ENCODE measurements around the gene DZIP3. TPM values are rescaled to one million over a fixed set of nuclear protein-coding genes. Genes with fewer than 3 reads are reported as not detected.
"Not testable (repeated sequence)": the region's sequence is repeated elsewhere in the genome, so short reads cannot be mapped to it uniquely, and the experiment has no call there.

The DZIP3 gene
- total and polyA plus RNA-seq, 7 donors, result 2.5 to 20.8 (median 7.6) TPM

DNA sequence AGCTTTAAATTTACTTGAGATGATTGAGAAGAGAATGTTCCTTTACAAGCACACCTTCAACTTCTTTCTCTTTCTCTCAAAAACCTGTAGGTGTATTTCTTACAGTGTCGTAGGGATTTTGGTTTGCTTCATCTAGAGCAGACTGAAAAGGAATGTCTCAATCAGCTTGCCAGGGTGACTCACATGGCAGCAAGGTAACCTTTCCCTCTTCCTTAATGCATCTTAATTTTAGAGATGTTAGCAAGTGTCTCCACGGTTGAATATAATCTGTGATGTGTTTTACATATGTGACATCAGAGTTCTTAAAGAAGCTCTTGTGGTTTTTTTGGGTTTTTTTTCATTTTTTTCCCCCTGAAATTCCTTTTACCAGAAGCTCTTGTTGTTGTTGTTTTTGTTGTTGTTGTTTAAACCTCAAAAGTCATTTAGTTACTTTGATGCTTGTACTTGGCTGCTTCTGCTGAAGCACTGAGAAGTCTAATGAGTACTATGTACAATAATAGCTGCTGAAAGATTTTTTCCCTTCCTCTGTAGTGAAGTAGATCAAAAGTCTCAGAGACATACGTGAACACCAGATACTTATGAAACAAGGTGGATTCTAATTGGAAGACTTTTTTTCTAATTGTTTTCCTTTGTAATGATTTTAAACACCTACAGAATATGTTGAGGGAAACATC lies 84.6 kb downstream of the DZIP3 start:
- Histone ChIP-seq H3K27ac (no peak overlapping the region), H3K27me3 (ENCODE audit: insufficient read depth in 3 of 3, low read length in 2 of 3) (no peaks in the 10 kb centered on the region), H3K9me3 (no peaks in the 10 kb centered on the region), H3K4me1 (no peaks in the 10 kb centered on the region), H3K4me3 (no peak overlapping the region), H3K36me3 (ENCODE audit: insufficient read depth in 1 of 2, low read depth in 1 of 2) (peaks cover 2 to 60% of the 10 kb centered on the region in 2 donors)
- TF ChIP-seq CTCF (IDR thresholded peaks at IDR 0.05), result no peak
- ATAC-seq (no peak), DNase-seq (no peak)
- intact Hi-C loops (cut with DNase I), result no loop called here
- 83 to 89% (median 83%) methylated on average over 3 of the region's 3 CpGs for WGBS, 3 donors

- intact Hi-C loops (cut with DNase I), result no loop called here
- 88 to 96% (median 94%) methylated on average over 1 of the region's 1 CpG for WGBS, 3 donors
- no peaks in the 10 kb centered on the region for H3K9me3 ChIP-seq
- DNase-seq, result no peak
- peaks cover 2 to 37% of the 10 kb centered on the region in 2 donors for H3K36me3 ChIP-seq (ENCODE audit: insufficient read depth in 1 of 2, low read depth in 1 of 2)
- no peaks in the 10 kb centered on the region for H3K4me1 ChIP-seq
- H3K4me3 ChIP-seq, result no peak overlapping the region
- ATAC-seq, result no peak
- TF ChIP-seq CTCF (IDR thresholded peaks at IDR 0.05), result no peak
- H3K27ac ChIP-seq, result no peak overlapping the region
- H3K27me3 ChIP-seq (ENCODE audit: insufficient read depth in 3 of 3, low read length in 2 of 3), result no peaks in the 10 kb centered on the region
Observed at GRCh38 chr3:108677811-108678210, 88.3 kb downstream of the DZIP3 start.

DNA sequence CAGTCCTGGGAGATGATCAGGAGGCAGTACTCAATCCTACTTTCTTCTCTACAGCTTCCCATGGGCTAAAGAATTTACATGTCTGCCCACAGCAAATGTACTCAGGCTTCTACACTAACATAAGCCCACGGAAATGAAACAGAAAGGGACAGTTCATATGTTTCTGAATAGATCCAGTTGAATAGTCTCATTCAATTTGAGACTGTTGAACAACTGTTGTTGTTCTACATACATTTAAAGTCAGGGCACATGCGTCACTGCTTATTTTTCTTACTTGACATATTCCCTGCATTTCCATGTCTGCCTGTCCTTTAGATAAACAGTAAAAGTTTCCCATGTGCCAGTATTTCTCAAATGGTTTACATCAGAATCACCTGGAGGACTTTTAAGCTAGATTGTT lies 102.8 kb downstream of the DZIP3 start:
- ATAC-seq; H3K27me3 ChIP-seq (ENCODE audit: insufficient read depth in 3 of 3, low read length in 2 of 3); H3K4me1 ChIP-seq; intact Hi-C loops (cut with DNase I); DNase-seq; H3K9me3 ChIP-seq; H3K27ac ChIP-seq; H3K4me3 ChIP-seq: not testable (repeated sequence)
- 89 to 99% (median 93%) methylated on average over 2 of the region's 2 CpGs for WGBS, 3 donors
- peaks cover 7 to 65% of the 10 kb centered on the region in 2 donors for H3K36me3 ChIP-seq (ENCODE audit: insufficient read depth in 1 of 2, low read depth in 1 of 2)

DNA sequence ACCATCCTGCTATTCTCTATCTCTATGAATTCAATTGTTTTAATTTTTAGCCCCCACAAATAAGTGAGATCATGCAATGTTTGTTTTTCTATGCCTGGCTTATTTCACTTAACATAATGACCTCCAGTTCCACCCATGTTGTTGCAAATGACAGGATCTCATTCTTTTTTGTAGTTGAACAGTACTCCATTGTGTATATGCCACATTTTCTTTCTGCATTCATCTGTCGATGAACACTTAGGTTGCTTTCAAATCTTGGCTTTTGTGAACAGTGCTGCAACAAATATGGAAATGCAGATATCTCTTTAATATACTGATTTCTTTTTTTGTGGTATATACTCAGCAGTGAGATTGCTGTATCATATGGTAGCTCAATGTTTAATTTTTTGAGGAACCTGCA lies 108.9 kb downstream of the DZIP3 start:
- 63 to 74% (median 65%) methylated on average over 1 of the region's 1 CpG for WGBS, 3 donors
- Histone ChIP-seq H3K9me3 (peaks cover 7% of the 10 kb centered on the region), H3K4me1 (no peaks in the 10 kb centered on the region), H3K4me3 (no peak overlapping the region), H3K27ac (no peak overlapping the region), H3K36me3 (ENCODE audit: insufficient read depth in 1 of 2, low read depth in 1 of 2) (peaks cover 0 to 9% of the 10 kb centered on the region in 2 donors), H3K27me3 (ENCODE audit: insufficient read depth in 3 of 3, low read length in 2 of 3) (no peaks in the 10 kb centered on the region)
- DNase-seq (no peak), ATAC-seq (no peak)
- intact Hi-C loops (cut with DNase I), result no loop called here
- no peak for TF ChIP-seq CTCF (IDR thresholded peaks at IDR 0.05)

- H3K27ac ChIP-seq, result no peak overlapping the region
- DNase-seq, result no peak
- H3K4me1 ChIP-seq, result no peaks in the 10 kb centered on the region
- no peaks in the 10 kb centered on the region for H3K27me3 ChIP-seq (ENCODE audit: insufficient read depth in 3 of 3, low read length in 2 of 3)
- ATAC-seq, result no peak
- TF ChIP-seq CTCF (IDR thresholded peaks at IDR 0.05), result no peak
- 96 to 97% (median 96%) methylated on average over 1 of the region's 1 CpG for WGBS, 3 donors
- intact Hi-C loops (cut with DNase I), result no loop called here
- H3K4me3 ChIP-seq, result no peak overlapping the region
- no peaks in the 10 kb centered on the region for H3K36me3 ChIP-seq (ENCODE audit: insufficient read depth in 1 of 2, low read depth in 1 of 2)
- H3K9me3 ChIP-seq, result peaks cover 5% of the 10 kb centered on the region
Observed at GRCh38 chr3:108705045-108705444, 115.5 kb downstream of the DZIP3 start.
